ENCODE data around the gene MEGF11. TPM values are rescaled to one million over a fixed set of nuclear protein-coding genes. Genes with fewer than 3 reads are reported as not detected.

The MEGF11 gene
- total RNA-seq, 4 donors from 2014 or later, result not detected

DNA sequence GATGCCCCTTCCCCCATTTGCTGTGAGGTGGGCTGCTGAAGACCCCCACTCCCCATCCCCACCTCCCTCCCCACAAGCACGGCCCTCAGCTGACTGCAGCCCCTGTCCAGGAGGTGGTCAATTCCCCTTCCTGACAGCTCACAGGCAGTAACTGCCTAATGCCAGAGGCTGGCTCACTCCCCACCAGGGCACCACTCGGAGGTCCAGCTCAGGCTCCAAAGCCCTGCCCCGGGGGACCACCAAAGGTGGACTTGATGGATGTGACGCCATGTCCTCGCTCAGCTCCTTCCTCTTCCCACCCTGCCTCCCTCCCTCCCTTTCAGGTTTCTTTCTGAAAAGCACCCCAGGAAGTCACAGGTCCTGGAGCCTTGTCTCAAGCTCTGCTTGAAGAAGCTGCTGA is 82.8 kb downstream of the MEGF11 start:
- no peaks in the 10 kb centered on the region for H3K4me1 ChIP-seq
- H3K4me3 ChIP-seq, result no peak overlapping the region
- H3K9me3 ChIP-seq, result no peaks in the 10 kb centered on the region
- no peaks in the 10 kb centered on the region for H3K36me3 ChIP-seq
- no peak for DNase-seq
- TF ChIP-seq POLR2A (IDR thresholded peaks at IDR 0.05) (no peak), CTCF (IDR thresholded peaks at IDR 0.05) (no peak)
- no peak overlapping the region for H3K27ac ChIP-seq
- H3K27me3 ChIP-seq, result no peaks in the 10 kb centered on the region

DNA sequence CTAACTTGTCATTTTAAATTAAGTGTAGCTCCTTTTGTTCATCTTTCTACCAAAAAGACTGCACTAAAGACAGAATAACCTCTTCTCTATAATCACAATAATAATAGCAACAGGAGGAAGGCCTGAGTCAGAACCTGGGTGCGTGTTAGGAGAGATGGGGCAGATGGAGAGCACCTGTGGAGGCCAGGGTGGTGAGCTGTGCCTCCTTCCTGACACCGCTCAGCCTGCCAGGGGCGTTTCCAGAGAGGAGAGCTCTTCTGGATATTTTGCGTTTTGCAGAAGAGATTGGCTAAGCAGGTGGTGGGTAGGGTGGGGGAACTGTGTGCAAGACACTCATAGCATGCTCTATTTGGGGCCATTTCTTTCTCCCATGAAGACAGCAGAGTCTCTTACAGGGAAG is 83.5 kb downstream of the MEGF11 start:
- H3K27ac ChIP-seq, result no peak overlapping the region
- H3K9me3 ChIP-seq, result no peaks in the 10 kb centered on the region
- DNase-seq, result no peak
- no peaks in the 10 kb centered on the region for H3K27me3 ChIP-seq
- TF ChIP-seq CTCF (IDR thresholded peaks at IDR 0.05), result no peak
- no peak for TF ChIP-seq POLR2A (IDR thresholded peaks at IDR 0.05)
- no peaks in the 10 kb centered on the region for H3K4me1 ChIP-seq
- H3K4me3 ChIP-seq, result no peak overlapping the region
- no peaks in the 10 kb centered on the region for H3K36me3 ChIP-seq

GRCh38 chr15:66169625-66170024 is 83.9 kb downstream of the MEGF11 start:
- H3K4me1 ChIP-seq, result no peaks in the 10 kb centered on the region
- no peaks in the 10 kb centered on the region for H3K36me3 ChIP-seq
- H3K9me3 ChIP-seq, result no peaks in the 10 kb centered on the region
- TF ChIP-seq POLR2A (IDR thresholded peaks at IDR 0.05) (no peak), CTCF (IDR thresholded peaks at IDR 0.05) (no peak)
- no peak overlapping the region for H3K4me3 ChIP-seq
- no peak for DNase-seq
- no peaks in the 10 kb centered on the region for H3K27me3 ChIP-seq
- H3K27ac ChIP-seq, result no peak overlapping the region

- no peak for DNase-seq
- H3K27ac ChIP-seq, result no peak overlapping the region
- H3K4me3 ChIP-seq, result no peak overlapping the region
- TF ChIP-seq CTCF (IDR thresholded peaks at IDR 0.05) (no peak), POLR2A (IDR thresholded peaks at IDR 0.05) (no peak)
- H3K9me3 ChIP-seq, result no peaks in the 10 kb centered on the region
- H3K36me3 ChIP-seq, result no peaks in the 10 kb centered on the region
- no peaks in the 10 kb centered on the region for H3K4me1 ChIP-seq
- no peaks in the 10 kb centered on the region for H3K27me3 ChIP-seq
Measured at GRCh38 chr15:66169023-66169422, 84.5 kb downstream of the MEGF11 start.

- no peak overlapping the region for H3K27ac ChIP-seq
- no peaks in the 10 kb centered on the region for H3K9me3 ChIP-seq
- no peak for DNase-seq
- H3K27me3 ChIP-seq, result no peaks in the 10 kb centered on the region
- no peaks in the 10 kb centered on the region for H3K36me3 ChIP-seq
- TF ChIP-seq CTCF (IDR thresholded peaks at IDR 0.05), result no peak
- TF ChIP-seq POLR2A (IDR thresholded peaks at IDR 0.05), result no peak
- H3K4me3 ChIP-seq, result no peak overlapping the region
- no peaks in the 10 kb centered on the region for H3K4me1 ChIP-seq
Measured at GRCh38 chr15:66167854-66168253, 85.7 kb downstream of the MEGF11 start.

DNA sequence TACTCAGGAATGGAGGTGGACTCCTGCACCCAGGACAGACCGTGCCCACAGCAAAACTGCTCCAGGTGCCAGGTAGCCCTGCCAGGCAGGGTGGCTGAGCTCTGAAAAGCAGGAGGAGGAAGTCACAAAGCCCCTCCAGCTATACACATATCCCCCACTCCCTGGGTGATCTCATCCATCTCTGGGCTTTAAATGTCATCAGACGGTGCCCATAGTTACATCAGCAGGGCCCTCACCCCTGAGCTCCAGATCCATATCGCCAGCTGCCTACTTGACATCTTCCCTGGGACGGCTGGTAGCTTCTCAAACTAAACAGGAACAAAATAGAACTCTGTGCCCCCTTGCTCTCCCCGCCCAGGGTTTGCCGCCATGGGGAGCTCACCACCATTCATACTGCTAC is 87.7 kb downstream of the MEGF11 start:
- H3K4me1 ChIP-seq, result no peaks in the 10 kb centered on the region
- H3K4me3 ChIP-seq, result no peak overlapping the region
- TF ChIP-seq POLR2A (IDR thresholded peaks at IDR 0.05) (no peak), CTCF (IDR thresholded peaks at IDR 0.05) (no peak)
- no peaks in the 10 kb centered on the region for H3K36me3 ChIP-seq
- no peaks in the 10 kb centered on the region for H3K9me3 ChIP-seq
- DNase-seq, result no peak
- no peak overlapping the region for H3K27ac ChIP-seq
- H3K27me3 ChIP-seq, result no peaks in the 10 kb centered on the region

Data from Peyer's patch (tissue), 4 donors.